ENCODE measurements around the gene SUPT3H. TPM values are rescaled to one million over a fixed set of nuclear protein-coding genes. Genes with fewer than 3 reads are reported as not detected.

SUPT3H gene
- total and polyA plus RNA-seq, 2 donors (not counting 1 experiment from before 2014, with no cell fraction given): 5.5 to 12.4 TPM

- Histone ChIP-seq H4K20me1 (ENCODE audit: control insufficient read depth, insufficient read depth, low read length, poor library complexity, severe bottlenecking) (no peaks in the 10 kb centered on the region), H3K9me3 (ENCODE audit: control extremely low read depth in 1 of 3, control insufficient read depth in 2 of 3, insufficient read depth in 1 of 3, low read length in 2 of 3) (peaks cover 0 to 11% (median 0%) of the 10 kb centered on the region in 3 donors), H2AFZ (ENCODE audit: insufficient read depth, low read depth, low read length, poor library complexity, severe bottlenecking) (peak overlapping the region; percentile 86), H3K27me3 (replicated peaks in 1 of 4; ENCODE audit: control extremely low read depth in 1 of 4, control insufficient read depth in 3 of 4, insufficient read depth in 4 of 4, low read length in 3 of 4) (peaks cover 0 to 62% (median 49%) of the 10 kb centered on the region in 4 experiments), H3K4me3 (ENCODE audit: control extremely low read depth in 1 of 5, extremely low read depth in 1 of 5, insufficient read depth in 1 of 5, low read depth in 2 of 5, low read length in 4 of 5) (peak overlapping the region; percentile 43 to 65 (median 57)), H3K4me2 (replicated peaks; ENCODE audit: low read depth, low read length, poor library complexity, severe bottlenecking) (peak overlapping the region; percentile 98), H3K79me2 (ENCODE audit: control insufficient read depth, insufficient read depth, low read length) (no peaks in the 10 kb centered on the region), H3K36me3 (replicated peaks in 1 of 2; ENCODE audit: control extremely low read depth in 1 of 2, control insufficient read depth in 1 of 2, extremely low read depth in 1 of 2, insufficient read depth in 2 of 2, low read length in 1 of 2) (no peaks in the 10 kb centered on the region), H3K4me1 (ENCODE audit: control insufficient read depth in 2 of 2, insufficient read depth in 2 of 2, low read length in 2 of 2) (peaks cover 46 to 51% of the 10 kb centered on the region in 2 donors), H3K27ac (ENCODE audit: low read length in 2 of 2) (no peak overlapping the region), H3K9ac (ENCODE audit: low read length) (peak overlapping the region; percentile 71)
- H3K4me3 Mint-ChIP-seq: peak overlapping the region; percentile 91
- peaks cover 40% of the 10 kb centered on the region for H3K27me3 Mint-ChIP-seq
- 0% methylated on average over 9 of the region's 19 CpGs for WGBS (ENCODE audit: insufficient coverage)
- TF ChIP-seq CTCF (IDR thresholded peaks at IDR 0.05) (no peak), EZH2 (IDR thresholded peaks at IDR 0.05; ENCODE audit: borderline replicate concordance, insufficient read depth, low read depth, low read length, poor library complexity, severe bottlenecking) (peak; percentile 39)
- peaks cover 52% of the 10 kb centered on the region for H3K4me1 Mint-ChIP-seq
- peak overlapping the region; percentile 77 for H3K27ac Mint-ChIP-seq
- intact Hi-C loops (cut with micrococcal nuclease): loop anchor here (5.0 kb wide), 2 partner anchors 256 to 291 kb away; no protein-coding TSS in a partner anchor
- ATAC-seq (ENCODE audit: low read depth) (no peak), DNase-seq (no peak)
- POLR2A ChIA-PET: interaction anchor here (0.7 kb wide), 1 partner anchor 19 kb away, joined by 3 read pairs; no protein-coding TSS in a partner anchor
- CTCF ChIA-PET: interaction anchor here (0.8 to 4.4 kb wide), 5 partner anchors 26 to 765 kb away, joined by 3 to 25 read pairs (median 9); no protein-coding TSS in a partner anchor
- H3K9me3 Mint-ChIP-seq (ENCODE audit: insufficient read depth): no peaks in the 10 kb centered on the region
Measured at GRCh38 chr6:45420909-45421708, 43.4 kb upstream of the SUPT3H start.

Measured in B cell (primary cell).